Measurements from ENCODE around the gene NFKBIE.

NFKBIE gene

GRCh38 chr6:44297063-44298038 is 32.0 kb upstream of the NFKBIE start:
- TF ChIP-seq, protein P1, sequence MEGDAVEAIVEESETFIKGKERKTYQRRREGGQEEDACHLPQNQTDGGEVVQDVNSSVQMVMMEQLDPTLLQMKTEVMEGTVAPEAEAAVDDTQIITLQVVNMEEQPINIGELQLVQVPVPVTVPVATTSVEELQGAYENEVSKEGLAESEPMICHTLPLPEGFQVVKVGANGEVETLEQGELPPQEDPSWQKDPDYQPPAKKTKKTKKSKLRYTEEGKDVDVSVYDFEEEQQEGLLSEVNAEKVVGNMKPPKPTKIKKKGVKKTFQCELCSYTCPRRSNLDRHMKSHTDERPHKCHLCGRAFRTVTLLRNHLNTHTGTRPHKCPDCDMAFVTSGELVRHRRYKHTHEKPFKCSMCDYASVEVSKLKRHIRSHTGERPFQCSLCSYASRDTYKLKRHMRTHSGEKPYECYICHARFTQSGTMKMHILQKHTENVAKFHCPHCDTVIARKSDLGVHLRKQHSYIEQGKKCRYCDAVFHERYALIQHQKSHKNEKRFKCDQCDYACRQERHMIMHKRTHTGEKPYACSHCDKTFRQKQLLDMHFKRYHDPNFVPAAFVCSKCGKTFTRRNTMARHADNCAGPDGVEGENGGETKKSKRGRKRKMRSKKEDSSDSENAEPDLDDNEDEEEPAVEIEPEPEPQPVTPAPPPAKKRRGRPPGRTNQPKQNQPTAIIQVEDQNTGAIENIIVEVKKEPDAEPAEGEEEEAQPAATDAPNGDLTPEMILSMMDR (IDR thresholded peaks at IDR 0.05; ENCODE audit: insufficient read depth, low read depth, low read length, missing control alignments), result no peak

GRCh38 chr6:44294832-44295791 is 29.8 kb upstream of the NFKBIE start:
- no peak overlapping the region for H3K4me3 ChIP-seq (ENCODE audit: low read length)
- TF ChIP-seq, protein P1 (IDR thresholded peaks at IDR 0.05; ENCODE audit: insufficient read depth, low read depth, low read length, missing control alignments), result no peak
- no peak for DNase-seq (ENCODE audit: low read depth)

More at GRCh38 chr6:44297063-44298038, 32.0 kb upstream of the NFKBIE start:
- peak; percentile 54 for DNase-seq (ENCODE audit: low read depth)
- peak overlapping the region; percentile 41 for H3K4me3 ChIP-seq (ENCODE audit: low read length)

- TF ChIP-seq, protein P1 (IDR thresholded peaks at IDR 0.05; ENCODE audit: insufficient read depth, low read depth, low read length, missing control alignments), result no peak
- no peak overlapping the region for H3K4me3 ChIP-seq (ENCODE audit: low read length)
- DNase-seq (ENCODE audit: low read depth), result no peak
These were observed 27.5 kb upstream of the NFKBIE start for GRCh38 chr6:44292661-44293365.

DNA sequence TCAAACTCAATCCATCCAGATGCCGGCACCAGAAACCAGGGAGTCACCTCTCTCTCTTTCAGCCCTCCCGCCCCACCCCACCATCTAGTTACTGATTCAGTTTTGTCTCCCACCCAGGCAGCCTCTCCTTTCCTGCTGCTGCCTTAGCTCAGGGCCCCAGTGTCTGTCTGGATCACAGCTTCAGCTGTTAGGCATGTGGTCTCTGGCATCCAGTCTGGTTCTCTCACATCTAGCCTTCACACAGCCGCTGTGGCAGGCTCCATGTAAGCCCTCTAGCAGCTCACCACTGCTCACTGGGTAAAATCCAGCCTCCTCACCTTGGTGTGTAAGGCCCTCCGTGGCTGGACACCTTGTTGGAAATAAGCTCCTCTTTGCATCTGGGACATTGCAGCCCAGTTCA is 26.5 kb upstream of the NFKBIE start:
- H3K4me3 ChIP-seq (ENCODE audit: low read length), result no peak overlapping the region
- DNase-seq (ENCODE audit: low read depth), result no peak

DNA sequence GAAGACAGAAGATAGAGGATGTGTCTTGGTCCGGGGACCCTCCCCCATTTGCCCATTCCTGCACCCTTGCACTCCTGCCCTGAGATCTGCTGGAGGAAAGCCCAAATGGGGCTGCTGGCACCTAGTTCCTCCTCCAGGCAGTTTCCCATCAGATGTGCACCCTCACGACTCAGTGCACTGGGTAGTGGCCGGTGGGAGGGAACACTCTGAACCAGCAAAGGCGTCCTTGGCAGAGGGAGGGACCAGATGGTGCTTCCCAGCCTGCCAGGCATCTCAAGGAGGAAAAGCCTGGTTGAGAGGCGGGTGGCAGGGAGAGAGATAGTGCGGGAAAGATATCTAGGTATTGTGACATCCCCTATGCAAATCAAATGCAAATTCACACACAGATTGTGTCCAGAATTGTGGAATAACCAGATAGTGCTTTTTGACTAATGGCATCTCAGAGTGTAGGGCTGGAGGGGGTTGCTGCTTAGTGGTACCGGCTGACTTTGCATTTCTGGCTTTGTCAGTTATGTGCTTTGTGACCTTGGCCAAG is 24.4 kb upstream of the NFKBIE start:
- H3K4me3 ChIP-seq (ENCODE audit: low read length), result no peak overlapping the region
- TF ChIP-seq, protein P1 (IDR thresholded peaks at IDR 0.05; ENCODE audit: insufficient read depth, low read depth, low read length, missing control alignments), result no peak
- DNase-seq (ENCODE audit: low read depth), result no peak

More for the DNA sequence above, 26.5 kb upstream of the NFKBIE start:
- TF ChIP-seq, protein P1 (IDR thresholded peaks at IDR 0.05; ENCODE audit: insufficient read depth, low read depth, low read length, missing control alignments), result no peak

- DNase-seq (ENCODE audit: low read depth), result no peak
- TF ChIP-seq, protein P1 (IDR thresholded peaks at IDR 0.05; ENCODE audit: insufficient read depth, low read depth, low read length, missing control alignments), result no peak
- no peak overlapping the region for H3K4me3 ChIP-seq (ENCODE audit: low read length)
These were observed 21.4 kb upstream of the NFKBIE start for GRCh38 chr6:44286747-44287146.
